PC-9 (cell line): ENCODE results near the gene KCNMB2. TPM values are rescaled to one million over a fixed set of nuclear protein-coding genes. Genes with fewer than 3 reads are reported as not detected.

Experiments used
- BruUV-seq: library from RNA; stranded (reverse); fragments of 400-500 nt; replicated peaks from 2 replicates; lab custom pipeline; 2021; lab: Mats Ljungman, UMichigan
- CTCF ChIA-PET: fragments of 300-600 bp; sonication (Branson Sonifier 250); formaldehyde crosslinking; loops from one replicate; lab custom pipeline; 2022; ENCODE audit warnings: antibody characterized with exemption; lab: Charles Lee
- POLR2A ChIA-PET: fragments of 300-600 bp; sonication (Branson Sonifier 250); formaldehyde crosslinking; loops from one replicate; lab custom pipeline; 2022; ENCODE audit warnings: antibody characterized with exemption; ENCODE audit not compliant: unreplicated experiment; lab: Charles Lee
- DNase-seq, 2 experiments: peaks; one replicate each; pipeline versions ENCODE4 v3.0.0 to v3.0.0-alpha.2; 2015 to 2022; ENCODE audit warnings: mixed read lengths in 1 of 2
- H2AFZ ChIP-seq: fragments of 200-600 bp; sonication (generic); 2 replicates; pipeline ENCODE4 v1.8.1; 2017; ENCODE audit warnings: antibody characterized with exemption
- H3F3A ChIP-seq: fragments of 200-600 bp; sonication (generic); 2 replicates; pipeline ENCODE4 v1.8.1; 2017; ENCODE audit warnings: antibody characterized with exemption, mild to moderate bottlenecking, low read depth; ENCODE audit not compliant: insufficient read depth
- H3K27ac ChIP-seq: fragments of 200-600 bp; sonication (generic); 2 replicates; pipeline ENCODE4 v1.6.1; 2016; ENCODE audit warnings: mixed run types
- H3K27me3 ChIP-seq: fragments of 200-600 bp; sonication (generic); 2 replicates; pipeline ENCODE4 v1.6.1; 2016; ENCODE audit warnings: low read depth, mixed run types; ENCODE audit not compliant: insufficient read depth
- H3K36me3 ChIP-seq: fragments of 200-600 bp; sonication (generic); 2 replicates; pipeline ENCODE4 v1.6.1; 2016; ENCODE audit warnings: low read depth, mixed run types
- H3K4me1 ChIP-seq: fragments of 200-600 bp; sonication (generic); replicated peaks from 2 replicates; pipeline ENCODE4 v1.6.1; 2016; ENCODE audit warnings: mixed run types; ENCODE audit not compliant: insufficient read depth
- H3K4me2 ChIP-seq: fragments of 200-600 bp; sonication (generic); 2 replicates; pipeline ENCODE4 v1.6.1; 2017; ENCODE audit warnings: mixed run types
- H3K4me3 ChIP-seq: fragments of 200-600 bp; sonication (generic); 2 replicates; pipeline ENCODE4 v1.6.1; 2016; ENCODE audit warnings: mixed run types
- H3K79me2 ChIP-seq: fragments of 200-600 bp; sonication (generic); 2 replicates; pipeline ENCODE4 v1.6.1; 2017; ENCODE audit warnings: low read depth, mixed run types
- H3K9me2 ChIP-seq: fragments of 200-600 bp; sonication (generic); 2 replicates; pipeline ENCODE4 v1.8.1; 2017; ENCODE audit warnings: mild to moderate bottlenecking; ENCODE audit not compliant: insufficient read depth
- H3K9me3 ChIP-seq: fragments of 200-600 bp; sonication (generic); 2 replicates; pipeline ENCODE4 v1.8.1; 2016; ENCODE audit warnings: low read depth; ENCODE audit not compliant: insufficient read depth
- H4K20me1 ChIP-seq: fragments of 200-600 bp; sonication (generic); 2 replicates; pipeline ENCODE4 v1.8.1; 2017; ENCODE audit not compliant: insufficient read depth
- EZH2 ChIP-seq: fragments of 200-600 bp; sonication (generic); IDR thresholded peaks from 2 replicates; pipeline ENCODE4 v1.8.0; 2017; ENCODE audit warnings: antibody characterized with exemption, low read depth
- intact Hi-C: fragments of 100-400 bp; cut with micrococcal nuclease; formaldehyde crosslinking; loops from one replicate; pipeline ENCODE4 v1.10.0; 2022; ENCODE audit not compliant: unreplicated experiment
- total RNA-seq: library from RNA; stranded (reverse); gene quantifications from 2 replicates; pipeline ENCODE4 v1.2.3, GENCODE V29; 2021
- TF ChIP-seq, protein P1 (sequence below): fragments of 200-600 bp; sonication (generic); conservative IDR thresholded peaks from 2 replicates; pipeline ENCODE4 v1.6.1; 2017; ENCODE audit warnings: mixed run types, antibody characterized with exemption, mild to moderate bottlenecking, moderate library complexity

The KCNMB2 gene
- total RNA-seq, 1 experiment from 2014 or later: not detected

DNA sequence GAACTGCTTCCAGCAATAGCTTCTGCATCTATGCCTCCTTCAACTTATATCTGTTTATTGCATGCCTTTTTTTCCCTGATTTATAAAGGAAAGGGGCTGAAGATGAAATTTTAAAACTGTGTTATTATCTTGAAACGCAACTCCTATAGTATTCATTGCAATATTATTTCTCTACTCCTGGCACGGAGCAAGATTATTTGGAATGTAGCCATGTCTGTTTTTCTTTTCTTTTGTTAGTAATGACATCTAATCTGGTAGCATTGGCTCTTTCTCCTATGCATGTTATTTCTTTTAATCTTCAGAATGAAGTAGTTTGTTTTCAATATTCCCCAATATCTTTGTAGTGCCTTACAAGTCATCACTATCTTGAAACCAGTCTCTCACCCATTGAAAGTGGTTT is 33.6 kb downstream of the KCNMB2 start:
- no peak overlapping the region for H3K27ac ChIP-seq
- no TSS peak for BruUV-seq
- intact Hi-C loops: no loop called here
- CTCF ChIA-PET: no interaction called here
- no peaks in the 10 kb centered on the region for H4K20me1 ChIP-seq
- H3K27me3 ChIP-seq: no peaks in the 10 kb centered on the region
- POLR2A ChIA-PET: no interaction called here
- no peaks in the 10 kb centered on the region for H3K4me1 ChIP-seq
- no peaks in the 10 kb centered on the region for H3K36me3 ChIP-seq
- H2AFZ ChIP-seq: no peak overlapping the region
- no peak overlapping the region for H3K4me3 ChIP-seq
- no peak overlapping the region for H3K4me2 ChIP-seq
- H3K9me2 ChIP-seq: no peaks in the 10 kb centered on the region
- no peaks in the 10 kb centered on the region for H3K79me2 ChIP-seq
- H3K9me3 ChIP-seq: no peaks in the 10 kb centered on the region
- H3F3A ChIP-seq: no peaks in the 10 kb centered on the region
- TF ChIP-seq EZH2: no peak
- TF ChIP-seq, protein P1, sequence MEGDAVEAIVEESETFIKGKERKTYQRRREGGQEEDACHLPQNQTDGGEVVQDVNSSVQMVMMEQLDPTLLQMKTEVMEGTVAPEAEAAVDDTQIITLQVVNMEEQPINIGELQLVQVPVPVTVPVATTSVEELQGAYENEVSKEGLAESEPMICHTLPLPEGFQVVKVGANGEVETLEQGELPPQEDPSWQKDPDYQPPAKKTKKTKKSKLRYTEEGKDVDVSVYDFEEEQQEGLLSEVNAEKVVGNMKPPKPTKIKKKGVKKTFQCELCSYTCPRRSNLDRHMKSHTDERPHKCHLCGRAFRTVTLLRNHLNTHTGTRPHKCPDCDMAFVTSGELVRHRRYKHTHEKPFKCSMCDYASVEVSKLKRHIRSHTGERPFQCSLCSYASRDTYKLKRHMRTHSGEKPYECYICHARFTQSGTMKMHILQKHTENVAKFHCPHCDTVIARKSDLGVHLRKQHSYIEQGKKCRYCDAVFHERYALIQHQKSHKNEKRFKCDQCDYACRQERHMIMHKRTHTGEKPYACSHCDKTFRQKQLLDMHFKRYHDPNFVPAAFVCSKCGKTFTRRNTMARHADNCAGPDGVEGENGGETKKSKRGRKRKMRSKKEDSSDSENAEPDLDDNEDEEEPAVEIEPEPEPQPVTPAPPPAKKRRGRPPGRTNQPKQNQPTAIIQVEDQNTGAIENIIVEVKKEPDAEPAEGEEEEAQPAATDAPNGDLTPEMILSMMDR: no peak
- DNase-seq: no peak

DNA sequence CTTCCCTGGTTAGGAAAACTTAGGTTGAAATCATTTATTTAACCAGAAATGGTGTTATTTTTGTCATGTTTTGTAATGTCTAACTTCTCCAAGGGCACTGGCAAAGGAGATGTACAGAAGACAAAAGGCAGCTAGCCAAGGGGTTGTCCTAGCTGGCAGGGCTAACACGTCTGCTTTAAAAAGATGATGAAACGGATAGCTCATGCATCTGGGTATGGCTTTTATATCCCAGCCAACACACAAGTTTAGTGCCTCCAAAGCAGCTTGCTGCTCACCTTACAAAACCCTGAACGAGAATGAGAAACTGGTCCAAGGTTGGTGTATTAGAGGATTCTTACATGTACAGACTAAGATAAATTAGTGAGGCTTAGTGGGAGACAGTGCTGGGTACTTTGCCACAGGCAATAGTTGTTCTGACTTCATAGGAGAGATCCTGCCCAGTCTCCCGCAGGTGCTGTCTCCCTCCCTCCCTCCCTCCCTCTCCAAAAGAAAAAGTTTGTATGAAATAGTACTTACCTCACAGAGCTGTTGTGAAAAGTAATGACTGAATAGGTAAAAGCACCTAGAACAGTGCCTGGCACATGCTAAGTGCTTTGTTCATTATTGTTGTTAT is 47.8 kb downstream of the KCNMB2 start:
- H4K20me1 ChIP-seq: no peaks in the 10 kb centered on the region
- no peak overlapping the region for H3K4me3 ChIP-seq
- no peak overlapping the region for H3K27ac ChIP-seq
- H3K4me1 ChIP-seq: no peaks in the 10 kb centered on the region
- no peaks in the 10 kb centered on the region for H3K36me3 ChIP-seq
- no peaks in the 10 kb centered on the region for H3F3A ChIP-seq
- no peak overlapping the region for H2AFZ ChIP-seq
- H3K79me2 ChIP-seq: no peaks in the 10 kb centered on the region
- intact Hi-C loops: no loop called here
- H3K9me3 ChIP-seq: no peaks in the 10 kb centered on the region
- no TSS peak for BruUV-seq
- CTCF ChIA-PET: no interaction called here
- H3K27me3 ChIP-seq: no peaks in the 10 kb centered on the region
- H3K9me2 ChIP-seq: no peaks in the 10 kb centered on the region
- no peak overlapping the region for H3K4me2 ChIP-seq
- no peak for TF ChIP-seq EZH2
- TF ChIP-seq, protein P1: no peak
- DNase-seq: no peak
- POLR2A ChIA-PET: no interaction called here

DNA sequence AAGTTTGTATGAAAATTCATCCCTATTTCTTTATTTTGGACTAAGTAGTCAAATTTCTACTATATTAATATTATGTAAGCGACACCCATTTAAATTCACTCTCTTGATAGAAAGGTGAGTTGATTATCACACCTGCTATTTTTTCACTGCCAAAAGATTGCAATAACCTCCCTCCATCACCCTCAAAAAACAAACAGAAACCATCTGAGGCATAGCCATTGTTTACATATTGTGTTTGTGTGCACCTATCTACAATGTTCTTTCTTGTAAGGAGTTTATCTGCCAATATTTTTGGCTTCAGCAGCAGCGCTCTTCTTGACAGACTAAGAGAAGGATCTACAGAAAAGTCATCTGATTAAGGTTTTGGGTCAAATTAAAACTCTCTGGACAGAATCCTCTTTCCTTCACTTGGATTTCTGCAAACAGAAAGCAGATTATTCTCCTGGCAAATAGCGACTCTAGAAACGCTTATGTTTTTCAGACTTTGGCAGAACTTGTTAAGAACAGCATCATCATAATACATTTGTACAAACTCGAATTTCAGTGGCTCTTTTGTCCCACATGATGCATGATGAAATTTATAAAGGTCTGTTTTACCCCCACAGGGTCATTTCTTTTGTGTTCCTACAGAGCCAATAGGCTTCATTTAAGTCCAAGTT is 48.6 kb downstream of the KCNMB2 start:
- BruUV-seq: no TSS peak
- H2AFZ ChIP-seq: no peak overlapping the region
- H4K20me1 ChIP-seq: no peaks in the 10 kb centered on the region
- no peak overlapping the region for H3K4me2 ChIP-seq
- DNase-seq: no peak
- TF ChIP-seq, protein P1: no peak
- TF ChIP-seq EZH2: no peak
- H3F3A ChIP-seq: no peaks in the 10 kb centered on the region
- intact Hi-C loops: no loop called here
- ChIA-PET CTCF (no interaction called here), POLR2A (no interaction called here)
- H3K27me3 ChIP-seq: no peaks in the 10 kb centered on the region
- H3K27ac ChIP-seq: no peak overlapping the region
- H3K9me3 ChIP-seq: no peaks in the 10 kb centered on the region
- H3K9me2 ChIP-seq: no peaks in the 10 kb centered on the region
- no peaks in the 10 kb centered on the region for H3K36me3 ChIP-seq
- H3K4me3 ChIP-seq: no peak overlapping the region
- H3K79me2 ChIP-seq: no peaks in the 10 kb centered on the region
- H3K4me1 ChIP-seq: no peaks in the 10 kb centered on the region
